OCI-M2 (cell line): ENCODE results near the gene ANKAR.
"Not testable (repeated sequence)": the region's sequence is repeated elsewhere in the genome, so short reads cannot be mapped to it uniquely, and the experiment has no call there.

ENCODE experiments used
- DNase-seq: peaks from one replicate; lab custom pipeline; 2025; ENCODE audit not compliant: unreplicated experiment; lab: John Stamatoyannopoulos, UW

Gene ANKAR

DNA sequence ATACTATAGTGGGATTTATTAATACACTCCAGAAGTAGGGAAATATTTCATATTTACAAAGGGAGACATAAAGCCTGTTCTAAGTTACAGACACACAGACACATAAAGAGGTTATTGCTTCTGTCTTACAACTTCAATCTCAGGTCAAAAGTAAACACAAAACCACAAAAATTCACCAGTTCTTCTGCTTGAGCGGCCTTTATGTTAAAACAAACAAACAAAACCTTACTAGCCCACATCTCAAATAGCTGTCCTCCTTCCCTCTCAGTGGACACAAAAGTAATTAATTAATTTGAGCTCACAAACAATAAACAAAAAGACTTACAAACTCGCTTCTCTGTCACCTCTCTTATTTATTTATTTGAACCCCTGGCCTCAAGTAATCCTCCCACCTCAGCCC is 14.7 kb upstream of the ANKAR start:
- no peak for DNase-seq

DNA sequence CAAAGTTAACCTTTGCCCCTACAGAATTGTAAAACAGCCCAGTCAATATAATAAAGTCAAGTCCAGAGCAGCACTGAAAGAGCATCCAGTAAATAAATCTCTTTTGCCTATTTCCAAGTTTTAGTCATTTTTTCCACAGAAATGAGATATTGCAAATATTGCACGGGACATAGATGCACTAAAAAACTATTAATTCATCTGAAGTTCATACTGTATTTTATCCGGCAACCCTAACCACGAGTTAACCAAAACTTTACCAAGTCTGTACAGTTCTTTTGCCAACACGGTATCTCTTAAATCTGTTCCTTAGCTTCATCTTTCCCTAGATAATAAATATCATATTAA is 13.7 kb upstream of the ANKAR start:
- DNase-seq: no peak

DNA sequence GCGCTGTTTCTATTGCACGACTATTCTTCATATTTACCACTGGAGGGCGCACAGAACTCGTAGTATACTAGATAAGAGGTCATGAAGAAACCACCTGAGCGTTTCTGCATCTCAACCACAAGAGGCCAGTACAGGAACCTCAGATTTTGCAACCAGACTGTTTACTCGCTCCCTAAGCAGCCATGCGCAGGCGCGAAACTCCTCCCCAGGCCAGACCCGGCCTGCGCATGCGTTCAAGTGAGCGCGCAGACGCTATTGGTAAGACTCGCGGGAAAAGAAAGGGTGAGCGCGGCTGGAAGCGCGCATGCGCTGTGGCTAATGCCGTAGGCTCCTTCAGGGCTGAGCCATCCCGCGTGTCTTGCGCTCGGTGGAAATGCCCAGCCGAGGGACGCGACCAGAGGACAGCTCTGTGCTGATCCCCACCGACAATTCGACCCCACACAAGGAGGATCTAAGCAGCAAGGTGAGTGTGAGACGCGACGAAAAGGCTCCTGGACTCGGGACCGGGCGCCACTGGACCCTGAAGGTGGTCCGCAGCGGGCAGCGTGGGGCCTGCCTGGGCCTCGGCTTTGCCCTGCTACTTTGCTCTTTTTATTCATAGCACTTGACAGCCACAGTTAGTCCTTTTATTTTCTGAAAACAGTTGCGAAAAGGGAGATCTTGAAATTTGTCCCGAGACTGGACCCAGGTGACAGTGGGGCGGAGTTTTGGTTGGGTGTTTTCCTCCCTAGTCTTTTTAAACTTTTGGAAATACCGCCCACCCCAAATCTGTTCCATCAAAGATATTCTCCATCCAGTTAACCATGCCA is 13.1 kb upstream of the ANKAR start, which contains the start of gene ASNSD1:
TSS of gene ASNSD1 (plus strand) at position 312 of the 809 bp plus-strand sequence. CDS start 4,674 bp downstream, outside the sequence.
- peak; percentile 91 for DNase-seq

DNA sequence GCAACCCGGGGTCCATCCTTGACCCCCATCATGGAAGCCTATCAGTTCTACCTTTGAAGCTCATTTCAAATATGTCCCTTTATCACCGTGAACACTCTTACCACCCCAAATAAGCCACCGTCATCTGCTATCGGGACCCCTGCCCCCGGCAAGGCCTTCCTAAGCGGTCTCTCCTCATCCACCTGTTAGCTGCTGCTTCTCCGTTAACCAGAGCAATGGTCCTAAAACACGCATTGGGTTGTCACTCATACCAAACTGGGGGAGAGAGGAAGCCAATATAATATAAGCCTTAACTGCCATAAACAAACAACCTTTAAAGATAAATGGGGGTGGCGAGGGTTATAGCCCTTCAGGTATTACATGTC is 12.5 kb upstream of the ANKAR start:
- DNase-seq: no peak

DNA sequence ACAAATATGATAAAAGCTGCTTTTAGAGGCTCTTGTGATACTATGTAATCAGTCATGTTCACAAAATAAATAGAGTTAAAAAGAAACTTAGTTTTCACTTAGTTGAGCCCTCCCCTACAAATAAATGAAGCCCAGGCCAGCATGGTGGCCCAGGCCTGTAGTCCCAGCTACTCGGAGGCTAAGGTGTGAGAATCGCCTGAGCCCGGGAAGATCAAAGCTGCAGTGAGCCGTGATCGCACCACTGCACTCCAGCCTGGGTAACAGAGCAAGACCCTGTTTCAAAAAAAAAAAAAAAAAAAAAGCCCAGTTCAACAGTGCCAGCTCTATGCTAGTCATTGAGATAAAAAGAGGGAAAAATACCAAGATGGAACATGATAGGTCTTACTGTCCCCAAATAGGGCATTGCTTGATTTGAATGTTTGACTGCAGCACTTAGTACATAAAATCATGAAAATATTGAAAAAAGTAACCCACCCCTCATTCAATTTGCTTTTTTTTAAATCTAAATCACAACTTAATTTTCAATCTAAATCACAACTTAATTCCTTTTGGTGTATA is 11.7 kb upstream of the ANKAR start:
- no peak for DNase-seq

DNA sequence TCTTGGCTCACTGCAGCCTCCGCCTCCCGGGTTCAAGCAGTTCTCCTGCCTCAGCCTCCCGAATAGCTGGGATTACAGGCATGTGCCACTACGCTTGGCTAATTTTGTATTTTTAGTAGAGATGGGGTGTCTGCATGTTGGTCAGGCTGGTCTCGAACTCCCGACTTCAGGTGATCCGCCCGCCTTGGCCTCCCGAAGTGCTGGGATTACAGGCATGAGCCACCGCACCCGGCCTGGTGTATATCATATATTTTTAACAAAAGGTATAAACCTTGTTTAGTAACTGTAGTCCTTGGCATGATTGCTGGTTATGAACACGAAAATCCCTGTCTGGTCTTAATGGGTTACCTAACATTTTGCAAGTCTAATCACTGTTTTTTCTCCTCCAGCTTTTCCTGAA is 11.2 kb upstream of the ANKAR start:
- DNase-seq: not testable (repeated sequence)

DNA sequence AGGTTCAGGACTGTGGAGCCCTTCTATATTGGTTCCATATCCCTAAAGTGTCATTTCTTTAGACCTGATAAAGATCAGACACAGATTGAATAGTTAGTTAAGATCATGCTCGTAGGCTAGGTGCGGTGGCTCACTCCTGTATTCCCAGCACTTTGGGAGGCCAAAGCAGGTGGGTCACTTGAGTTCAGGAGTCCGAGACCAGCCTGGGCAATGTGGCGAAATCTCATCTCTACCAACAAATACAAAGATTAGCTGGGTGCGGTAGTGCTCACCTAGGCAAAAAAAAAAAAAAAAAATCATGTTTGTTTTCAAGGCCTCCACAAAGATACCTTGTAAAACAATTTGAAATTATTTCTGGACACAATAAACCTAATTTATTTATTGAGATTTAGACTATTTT is 4.6 kb upstream of the ANKAR start:
- no peak for DNase-seq

DNA sequence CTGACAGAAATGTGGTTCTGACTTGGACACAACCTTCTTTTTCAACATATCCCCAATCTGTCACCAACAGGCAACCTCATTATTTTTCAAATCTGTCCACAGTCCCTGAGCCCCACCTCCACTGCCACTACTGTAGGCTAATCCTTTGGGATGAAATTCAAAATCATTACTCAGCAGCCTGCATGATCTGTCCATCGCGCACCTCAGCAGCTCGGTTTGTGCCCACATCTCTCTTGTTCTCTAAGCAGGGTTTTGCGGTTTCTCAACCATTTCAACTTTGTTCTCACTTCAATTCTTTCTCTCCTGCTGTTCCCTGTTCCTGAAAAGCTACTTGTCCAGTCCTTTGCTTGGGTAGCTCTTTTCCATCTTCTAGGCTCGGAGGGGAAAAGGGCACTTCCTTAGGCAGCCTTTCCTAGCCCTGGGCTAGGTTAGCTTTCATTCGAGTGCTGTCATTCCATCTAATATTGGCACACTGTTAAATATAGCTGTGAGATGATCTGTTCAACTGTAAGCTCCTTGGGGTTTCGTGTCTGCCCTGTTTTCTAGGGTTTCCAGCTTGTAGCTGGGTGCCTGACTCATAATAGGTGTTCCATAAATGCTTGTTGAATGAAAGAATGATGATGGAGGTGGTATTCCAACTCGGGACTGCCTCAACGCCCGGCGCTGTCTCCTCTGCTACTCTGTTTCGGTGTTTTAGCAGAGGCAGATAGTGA is 653 bp upstream of the ANKAR start:
- DNase-seq: no peak

DNA sequence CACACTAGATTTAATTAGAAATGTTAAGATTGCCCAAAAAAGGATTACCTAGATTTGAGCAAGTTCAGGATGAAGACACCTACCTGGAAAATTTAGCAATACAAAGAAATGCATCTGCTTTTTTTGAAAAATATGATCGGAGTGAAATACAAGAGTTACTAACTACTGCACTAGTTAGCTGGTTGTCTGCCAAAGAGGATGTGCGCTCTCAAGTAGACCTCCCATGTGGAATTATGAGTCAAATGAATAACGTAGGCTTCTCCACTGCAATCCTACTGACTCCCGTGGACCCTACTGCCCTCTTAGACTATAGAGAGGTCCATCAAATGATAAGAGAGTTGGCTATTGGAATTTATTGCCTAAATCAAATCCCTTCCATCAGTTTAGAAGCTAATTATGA is 2.0 kb downstream of the ANKAR start:
- no peak for DNase-seq

DNA sequence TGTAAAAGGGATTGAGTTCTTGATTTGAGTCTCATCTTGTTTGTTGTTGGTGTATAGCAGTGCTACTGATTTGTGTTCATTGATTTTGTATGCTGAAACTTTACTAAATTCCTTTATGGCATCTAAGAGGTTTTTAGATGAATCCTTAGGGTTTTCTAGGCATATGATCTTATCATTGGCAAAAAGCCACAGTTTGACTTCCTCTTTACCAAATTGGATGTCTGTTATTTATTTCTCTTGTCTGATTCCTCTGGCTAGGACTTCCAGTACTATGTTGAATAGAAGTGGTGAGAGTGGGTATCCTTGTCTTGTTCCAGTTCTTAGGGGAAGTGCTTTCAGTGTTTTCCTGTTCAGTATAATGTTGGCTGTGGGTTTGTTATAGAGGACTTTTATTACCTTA is 4.8 kb downstream of the ANKAR start:
- DNase-seq: no peak

DNA sequence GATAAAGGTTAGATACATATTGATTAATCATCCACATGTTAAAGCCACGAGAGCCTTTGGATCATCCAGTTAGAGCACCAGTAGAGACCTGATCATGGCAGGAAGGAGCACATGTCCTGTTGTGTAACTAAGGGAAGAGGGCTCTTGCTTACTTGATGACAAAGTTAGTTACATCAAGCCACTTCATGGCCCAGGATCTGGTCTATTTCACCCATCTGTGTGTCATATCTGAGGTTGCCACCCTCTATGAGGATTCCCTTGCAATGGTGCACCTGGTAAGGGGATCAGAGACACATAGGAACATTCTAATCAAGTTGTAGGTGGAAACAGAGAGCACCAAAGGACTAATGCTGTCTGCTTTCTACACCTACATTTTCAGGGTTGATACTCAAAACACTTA is 6.7 kb downstream of the ANKAR start:
- DNase-seq: no peak

DNA sequence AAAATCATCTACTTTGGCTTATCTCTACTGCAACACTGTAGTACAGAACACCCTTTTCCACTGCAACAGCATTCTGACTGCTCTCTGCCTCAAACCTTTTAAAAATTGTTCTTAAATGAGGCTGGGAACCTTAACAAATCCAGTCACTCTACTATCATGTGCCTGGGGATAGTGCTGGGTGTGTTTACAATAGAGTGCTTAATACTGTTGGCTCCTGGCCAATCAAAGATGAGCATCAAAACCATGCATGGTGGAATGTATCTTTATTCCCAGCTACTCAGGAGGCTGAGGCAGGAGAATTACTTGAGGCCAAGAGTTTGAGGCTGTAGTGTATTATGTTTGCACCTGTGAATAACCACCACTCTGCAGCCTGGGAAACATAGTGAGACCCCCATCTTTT is 7.4 kb downstream of the ANKAR start:
- no peak for DNase-seq

DNA sequence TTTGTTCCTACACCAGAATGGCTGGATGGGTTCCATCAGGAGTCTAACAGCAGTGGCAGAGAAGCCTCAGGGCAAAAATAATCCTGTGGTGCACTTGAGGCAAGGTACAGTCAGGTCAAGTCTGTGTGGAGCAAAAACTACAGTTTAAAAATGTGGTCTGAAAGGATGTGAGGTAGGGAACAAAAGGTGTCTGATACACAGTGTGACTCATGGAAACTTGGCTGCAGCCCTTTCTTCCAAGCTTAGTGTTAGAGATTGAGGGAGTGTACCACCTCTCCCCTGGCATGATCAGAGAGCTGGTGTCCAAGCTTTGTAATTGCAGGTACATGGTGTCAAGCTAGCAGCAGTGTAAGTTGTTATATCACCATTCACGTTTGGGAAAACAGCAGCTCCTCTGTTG is 8.9 kb downstream of the ANKAR start:
- no peak for DNase-seq

DNA sequence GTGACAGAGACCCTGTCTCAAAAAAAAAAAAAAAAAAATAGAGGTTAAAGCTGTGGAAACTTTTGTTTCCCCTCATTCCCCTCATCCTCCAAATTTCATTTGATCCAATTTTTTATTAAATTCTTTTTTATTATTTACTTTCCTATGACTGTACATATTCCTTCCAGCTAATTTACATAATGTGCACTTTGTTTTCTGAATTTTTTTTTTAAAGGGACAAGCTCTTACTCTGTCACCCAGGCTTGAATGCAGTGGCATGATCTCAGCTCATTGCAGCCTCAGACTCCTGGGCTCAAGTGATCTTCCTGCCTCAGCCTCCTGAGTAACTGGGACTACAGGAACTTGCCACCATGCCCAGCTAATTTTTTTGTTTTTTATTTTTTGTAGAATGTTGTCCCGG is 10.3 kb downstream of the ANKAR start:
- no peak for DNase-seq

DNA sequence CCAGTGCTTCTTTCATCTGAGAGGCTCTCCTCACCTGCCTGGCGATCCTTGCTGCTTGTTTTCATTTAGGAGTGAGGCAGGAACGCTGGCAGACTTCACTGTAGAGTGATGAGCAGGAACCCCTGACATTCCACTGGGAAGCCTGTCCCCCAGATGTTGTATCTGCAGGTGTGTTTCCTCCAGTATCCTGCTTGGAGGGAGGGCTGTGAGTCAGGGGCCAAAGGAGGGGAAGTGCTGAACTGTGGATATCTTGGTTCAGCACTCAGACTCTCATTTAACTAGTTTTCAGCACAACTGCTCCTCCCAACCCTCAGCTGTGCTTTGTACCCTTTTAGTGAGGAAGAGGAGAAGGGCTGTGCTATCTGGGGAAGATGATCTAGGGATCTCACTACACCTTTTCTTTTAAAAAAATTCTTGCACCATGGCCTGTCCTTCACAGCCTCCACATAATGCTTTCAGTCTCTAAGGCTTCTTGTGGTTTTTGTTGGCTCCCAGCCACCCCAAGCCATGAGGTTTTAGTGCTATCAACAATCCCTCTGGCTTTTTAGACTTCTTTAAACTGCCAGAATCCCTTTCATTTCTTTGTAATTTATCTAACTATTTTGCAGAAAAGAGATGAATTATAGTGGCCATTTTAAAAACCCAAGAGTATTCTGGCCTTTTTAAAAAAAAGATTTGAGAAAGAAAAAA is 11.2 kb downstream of the ANKAR start:
- no peak for DNase-seq

DNA sequence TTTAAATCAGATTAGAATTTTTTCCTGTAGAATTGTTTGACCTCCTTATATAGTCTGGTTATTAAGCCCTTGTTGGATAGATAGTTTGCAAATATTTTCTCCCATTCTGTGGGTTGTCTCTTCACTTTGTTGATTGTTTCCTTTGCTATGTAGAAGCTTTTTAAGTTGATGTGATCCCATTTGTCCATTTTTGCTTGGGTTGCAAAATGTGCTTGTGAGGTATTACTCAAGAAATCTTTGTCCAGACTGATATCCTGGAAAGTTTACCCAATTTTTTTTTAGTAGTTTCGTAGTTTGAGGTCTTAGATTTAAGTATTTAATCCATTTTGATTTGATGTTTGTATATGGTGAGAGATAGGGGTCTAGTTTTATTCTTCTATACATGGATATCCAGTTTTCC is 13.3 kb downstream of the ANKAR start:
- DNase-seq: not testable (repeated sequence)

DNA sequence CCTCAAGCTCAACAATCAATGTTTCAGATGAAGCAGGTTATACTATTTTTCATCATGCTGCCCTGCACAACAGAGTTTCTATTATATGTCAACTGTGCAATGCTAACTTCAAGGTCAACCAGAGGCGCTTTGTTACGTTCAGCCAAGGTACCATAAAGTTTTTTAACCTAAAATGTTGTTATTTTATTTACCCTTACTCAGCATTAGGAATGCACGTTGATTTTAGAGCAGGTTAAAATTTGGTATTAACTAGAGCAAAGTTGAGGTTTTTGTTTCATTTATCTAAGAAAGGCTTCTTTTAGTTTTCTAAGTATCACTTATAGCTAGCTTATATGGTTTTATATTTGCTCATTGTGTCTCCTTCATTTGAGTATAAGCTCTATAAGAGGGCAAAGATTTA is 21.8 kb downstream of the ANKAR start:
- no peak for DNase-seq

DNA sequence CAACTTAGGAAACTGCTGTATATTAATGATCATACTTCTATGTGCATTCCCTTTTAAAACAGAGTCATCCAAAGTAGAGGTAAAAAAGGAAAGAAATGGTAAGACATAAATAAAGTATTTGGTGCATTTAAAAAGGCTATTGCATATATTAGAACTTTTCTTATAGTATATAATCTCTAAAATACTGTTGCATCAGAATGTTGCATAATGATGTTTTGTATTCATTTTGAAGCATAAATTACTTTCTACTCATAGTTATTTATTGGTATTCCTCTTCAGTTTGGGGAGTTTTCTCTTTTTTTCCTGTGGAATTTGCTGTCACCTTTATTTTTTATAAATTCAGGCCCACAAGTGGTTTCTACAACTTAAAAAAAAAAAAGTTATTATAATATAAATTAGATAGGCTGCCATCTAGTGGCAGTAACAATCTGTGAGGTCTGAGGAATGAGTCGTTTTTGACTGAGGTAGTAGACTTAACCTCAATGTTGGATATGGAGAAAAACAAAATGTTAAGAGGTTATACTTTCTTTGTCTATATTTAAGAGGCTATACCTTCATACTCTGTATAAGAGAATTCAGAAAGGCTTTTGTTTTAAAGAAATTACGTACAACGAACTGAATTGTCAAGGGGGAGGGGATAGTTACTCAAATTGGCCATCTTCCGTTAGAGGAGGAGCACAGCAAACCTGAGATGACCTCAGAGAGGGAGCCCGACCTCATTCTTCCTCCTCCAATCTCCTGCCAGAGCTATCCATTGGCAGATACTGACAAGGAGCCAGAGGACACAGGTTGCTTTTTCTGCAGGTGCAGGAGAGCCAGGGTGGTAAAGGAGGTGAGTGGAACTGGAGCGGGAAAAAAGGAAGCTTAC is 23.8 kb downstream of the ANKAR start:
- DNase-seq: no peak

DNA sequence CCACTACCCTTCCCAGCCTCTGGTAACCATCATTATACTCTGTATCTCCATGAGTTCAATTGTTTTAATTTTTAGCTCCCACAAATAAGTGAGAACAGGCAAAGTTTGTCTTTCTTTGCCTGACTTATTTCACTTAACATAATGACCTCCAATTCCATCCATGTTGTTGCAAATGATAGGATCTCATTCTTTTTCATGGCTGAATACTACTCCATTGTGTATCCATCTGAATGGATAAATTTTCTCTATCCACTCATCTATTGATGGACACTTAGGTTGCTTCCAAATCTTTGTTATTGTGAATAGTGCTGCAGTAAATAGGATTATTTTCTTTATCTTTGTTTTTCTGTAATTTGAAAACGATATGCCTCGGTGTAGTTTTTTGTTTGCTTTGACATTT is 26.2 kb downstream of the ANKAR start:
- DNase-seq: no peak

DNA sequence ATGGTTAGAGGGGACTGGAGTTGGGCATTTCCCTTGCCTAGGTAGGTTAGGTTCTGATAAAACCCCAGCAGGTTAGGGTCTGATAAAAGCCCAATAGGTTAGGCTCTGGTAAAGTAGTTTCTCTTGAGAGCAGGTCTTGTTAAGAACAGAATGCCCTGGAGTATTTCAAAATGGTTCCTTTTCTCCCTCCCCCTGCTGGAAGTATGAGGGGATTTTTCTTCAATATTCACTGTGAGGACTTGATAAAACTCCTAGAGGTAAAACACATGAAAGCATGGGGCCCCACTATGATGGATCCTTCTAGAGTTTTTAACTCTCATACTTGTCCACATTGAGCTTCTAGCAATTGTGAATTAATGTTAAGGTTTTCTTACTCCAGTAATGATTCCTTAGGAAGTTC is 27.6 kb downstream of the ANKAR start:
- no peak for DNase-seq
